Activated CD4-positive, alpha-beta memory T cell treated with anti-CD3 and anti-CD28 coated beads, Interleukin-2, amount 10 ng/mL, durations not matched to agents 7 days and 5 days (primary cell): ENCODE results near the gene CNTNAP4. TPM values are rescaled to one million over a fixed set of nuclear protein-coding genes. Genes with fewer than 3 reads are reported as not detected.

Experiments used
- CTCF ChIA-PET: fragments of 350-600 bp; sonication (Branson Sonifier 250); formaldehyde crosslinking; loops from one replicate; lab custom pipeline; 2021; ENCODE audit warnings: antibody characterized with exemption, inconsistent platforms; lab: Charles Lee
- POLR2A ChIA-PET: fragments of 350-600 bp; sonication (Branson Sonifier 250); formaldehyde crosslinking; loops from one replicate; lab custom pipeline; 2021; ENCODE audit warnings: antibody characterized with exemption; lab: Charles Lee
- DNase-seq: peaks from one replicate; pipeline ENCODE4 v3.0.0-alpha.2; 2020
- H3K27ac Mint-ChIP-seq: one replicate; pipeline ENCODE4 v1.8.0; 2021; ENCODE audit warnings: mild to moderate bottlenecking, mixed read lengths
- H3K27me3 Mint-ChIP-seq: one replicate; pipeline ENCODE4 v1.8.0; 2021; ENCODE audit warnings: mixed read lengths
- H3K36me3 Mint-ChIP-seq: one replicate; pipeline ENCODE4 v1.8.0; 2021; ENCODE audit warnings: low read depth, mixed read lengths
- H3K4me1 Mint-ChIP-seq: one replicate; pipeline ENCODE4 v1.8.0; 2021; ENCODE audit warnings: mixed read lengths
- H3K4me3 Mint-ChIP-seq: one replicate; pipeline ENCODE4 v1.8.0; 2021; ENCODE audit warnings: mild to moderate bottlenecking, mixed read lengths
- H3K9me3 Mint-ChIP-seq: one replicate; pipeline ENCODE4 v1.8.0; 2021; ENCODE audit warnings: mixed read lengths
- total RNA-seq, 2 experiments: library from RNA; stranded (reverse); gene quantifications; one replicate each; pipeline ENCODE4 v1.2.3, GENCODE V29; 2021

CNTNAP4 gene
- total RNA-seq, 2 experiments from 2014 or later, result not detected

DNA sequence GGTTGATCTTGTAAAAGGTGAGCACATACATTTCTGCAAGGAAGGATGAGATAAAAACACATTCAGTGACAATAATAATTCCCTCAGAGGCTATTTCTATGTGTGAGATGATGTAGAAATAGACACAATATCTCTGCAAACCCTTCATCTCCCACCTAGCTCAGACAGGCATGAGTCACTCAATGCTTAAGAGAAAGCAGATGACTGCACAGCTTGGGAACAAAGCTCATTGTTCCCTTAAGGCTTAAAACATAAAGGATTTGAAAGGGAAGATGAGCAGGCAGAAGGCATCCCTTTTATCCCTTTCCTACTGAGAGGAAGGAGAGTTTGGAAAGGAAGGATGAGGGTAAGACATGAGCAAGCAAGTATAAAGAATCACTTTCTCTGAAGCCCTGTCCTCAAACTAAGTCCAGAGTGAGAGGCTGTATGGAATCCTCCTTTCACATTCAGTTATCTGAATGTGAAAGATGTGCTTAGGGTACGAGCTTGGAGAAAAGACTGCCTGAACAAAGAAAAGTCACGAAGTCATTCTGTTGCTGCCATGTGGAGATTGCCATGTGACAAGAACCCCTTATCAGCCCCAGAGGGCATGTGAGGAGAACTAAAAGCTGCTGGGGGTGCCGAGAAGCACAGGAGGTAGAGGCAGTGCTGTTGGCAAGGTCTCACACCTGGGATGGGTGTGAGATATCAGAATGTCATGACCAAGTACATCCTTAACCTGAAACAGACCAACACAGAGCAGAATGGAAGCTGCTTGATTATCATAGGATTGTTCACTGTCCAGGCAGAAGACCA, 58.2 kb downstream of the CNTNAP4 start:
- Mint-ChIP-seq H3K27ac (no peak overlapping the region), H3K9me3 (peaks cover 21% of the 10 kb centered on the region), H3K4me1 (no peaks in the 10 kb centered on the region), H3K36me3 (no peaks in the 10 kb centered on the region), H3K27me3 (no peaks in the 10 kb centered on the region), H3K4me3 (no peak overlapping the region)
- ChIA-PET CTCF (no interaction called here), POLR2A (no interaction called here)
- no peak for DNase-seq

DNA sequence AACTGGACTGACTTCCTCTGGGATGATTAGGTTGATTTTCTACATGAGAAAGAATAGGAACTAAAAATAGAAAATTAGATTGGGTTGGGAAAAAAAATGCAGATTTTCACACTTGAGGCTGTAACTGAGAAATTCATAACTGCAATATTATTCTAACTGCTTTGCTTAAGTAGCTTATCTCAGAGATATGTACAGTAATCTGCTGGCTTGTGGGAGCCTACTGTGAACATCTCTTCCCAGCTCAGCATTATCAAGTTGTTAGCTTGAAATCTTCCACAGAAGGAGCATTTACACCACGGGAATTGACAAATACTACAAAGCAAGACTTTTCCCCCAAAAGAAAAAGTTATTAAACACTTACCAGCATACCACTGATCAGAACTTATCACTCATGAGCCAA, 58.9 kb downstream of the CNTNAP4 start:
- ChIA-PET CTCF (no interaction called here), POLR2A (no interaction called here)
- DNase-seq, result no peak
- H3K27me3 Mint-ChIP-seq, result no peaks in the 10 kb centered on the region
- H3K4me3 Mint-ChIP-seq, result no peak overlapping the region
- H3K4me1 Mint-ChIP-seq, result no peaks in the 10 kb centered on the region
- no peaks in the 10 kb centered on the region for H3K36me3 Mint-ChIP-seq
- peaks cover 23% of the 10 kb centered on the region for H3K9me3 Mint-ChIP-seq
- no peak overlapping the region for H3K27ac Mint-ChIP-seq

- ChIA-PET POLR2A (no interaction called here), CTCF (no interaction called here)
- H3K4me3 Mint-ChIP-seq, result no peak overlapping the region
- H3K27me3 Mint-ChIP-seq, result no peaks in the 10 kb centered on the region
- no peaks in the 10 kb centered on the region for H3K4me1 Mint-ChIP-seq
- DNase-seq, result no peak
- H3K9me3 Mint-ChIP-seq, result peaks cover 24% of the 10 kb centered on the region
- H3K27ac Mint-ChIP-seq, result no peak overlapping the region
- H3K36me3 Mint-ChIP-seq, result no peaks in the 10 kb centered on the region
Observed at GRCh38 chr16:76338472-76338871, 61.3 kb downstream of the CNTNAP4 start.

DNA sequence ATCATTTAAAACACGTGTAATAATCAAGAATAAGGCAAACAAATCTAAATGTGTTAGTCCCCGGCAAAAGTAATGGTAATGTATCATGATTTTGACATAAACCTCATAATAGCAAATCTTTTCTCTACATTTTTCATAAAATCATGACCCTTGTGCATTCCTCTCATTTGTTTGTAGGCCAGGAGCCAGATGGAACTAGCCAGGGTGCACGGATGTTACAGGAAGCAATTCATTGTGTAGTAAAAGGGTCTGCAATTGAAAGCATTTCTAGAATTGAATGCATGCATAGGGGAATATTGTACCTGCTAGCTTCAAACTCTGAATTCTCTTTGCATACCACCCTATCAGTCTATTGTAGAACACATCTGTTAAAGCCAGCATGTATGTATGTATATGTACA, 66.6 kb downstream of the CNTNAP4 start:
- no peak overlapping the region for H3K27ac Mint-ChIP-seq
- ChIA-PET CTCF (no interaction called here), POLR2A (no interaction called here)
- no peaks in the 10 kb centered on the region for H3K27me3 Mint-ChIP-seq
- DNase-seq, result no peak
- H3K4me1 Mint-ChIP-seq, result no peaks in the 10 kb centered on the region
- H3K4me3 Mint-ChIP-seq, result no peak overlapping the region
- peaks cover 12% of the 10 kb centered on the region for H3K9me3 Mint-ChIP-seq
- no peaks in the 10 kb centered on the region for H3K36me3 Mint-ChIP-seq

GRCh38 chr16:76345163-76345661, 68.0 kb downstream of the CNTNAP4 start:
- ChIA-PET CTCF (no interaction called here), POLR2A (no interaction called here)
- Mint-ChIP-seq H3K4me1 (no peaks in the 10 kb centered on the region), H3K9me3 (peaks cover 10% of the 10 kb centered on the region), H3K27me3 (no peaks in the 10 kb centered on the region), H3K4me3 (no peak overlapping the region), H3K36me3 (no peaks in the 10 kb centered on the region), H3K27ac (no peak overlapping the region)
- DNase-seq, result no peak

DNA sequence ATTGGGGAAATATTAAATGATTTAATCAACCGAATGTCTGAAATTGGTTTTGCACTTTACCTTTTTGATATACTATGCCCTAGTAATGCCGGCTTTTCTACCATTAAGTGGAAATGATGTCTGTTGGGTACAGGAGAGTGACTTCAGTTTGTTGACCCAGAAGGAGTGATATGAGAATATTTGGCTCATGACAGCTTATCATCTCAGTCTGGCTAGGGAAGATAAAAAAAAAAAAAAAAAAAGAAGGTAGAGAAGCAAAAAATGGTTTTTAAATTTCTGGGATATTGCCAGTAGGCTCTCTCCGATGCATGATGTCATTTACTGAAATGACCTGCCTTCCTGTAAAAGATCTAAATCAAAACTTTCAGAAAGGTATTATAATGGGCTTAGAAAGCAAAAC, 69.0 kb downstream of the CNTNAP4 start:
- Mint-ChIP-seq H3K4me1 (no peaks in the 10 kb centered on the region), H3K36me3 (no peaks in the 10 kb centered on the region), H3K27me3 (no peaks in the 10 kb centered on the region), H3K27ac (no peak overlapping the region), H3K9me3 (peaks cover 7% of the 10 kb centered on the region), H3K4me3 (no peak overlapping the region)
- ChIA-PET POLR2A (no interaction called here), CTCF (no interaction called here)
- no peak for DNase-seq

DNA sequence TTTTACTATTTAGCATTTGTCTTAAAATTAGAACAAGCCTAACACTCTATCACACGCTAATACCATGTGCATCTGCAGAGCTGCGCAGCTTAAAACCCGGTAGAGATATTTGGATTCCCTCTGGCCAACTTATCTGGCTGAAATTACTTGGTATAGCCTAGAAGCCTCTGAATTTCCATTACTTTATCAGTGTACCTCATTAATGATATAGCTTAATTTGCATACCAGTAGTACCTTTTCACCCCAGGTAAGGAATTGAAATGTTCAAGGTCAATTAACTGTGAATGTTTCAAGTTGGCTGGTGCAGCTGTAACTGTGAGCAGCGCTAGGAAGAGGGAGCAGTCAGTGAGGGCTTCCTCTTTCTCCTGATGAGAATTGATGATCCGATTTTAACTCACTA, 74.2 kb downstream of the CNTNAP4 start:
- Mint-ChIP-seq H3K27me3 (no peaks in the 10 kb centered on the region), H3K36me3 (no peaks in the 10 kb centered on the region), H3K27ac (no peak overlapping the region), H3K9me3 (peaks cover 3% of the 10 kb centered on the region), H3K4me1 (no peaks in the 10 kb centered on the region), H3K4me3 (no peak overlapping the region)
- POLR2A ChIA-PET, result no interaction called here
- CTCF ChIA-PET, result no interaction called here
- no peak for DNase-seq

DNA sequence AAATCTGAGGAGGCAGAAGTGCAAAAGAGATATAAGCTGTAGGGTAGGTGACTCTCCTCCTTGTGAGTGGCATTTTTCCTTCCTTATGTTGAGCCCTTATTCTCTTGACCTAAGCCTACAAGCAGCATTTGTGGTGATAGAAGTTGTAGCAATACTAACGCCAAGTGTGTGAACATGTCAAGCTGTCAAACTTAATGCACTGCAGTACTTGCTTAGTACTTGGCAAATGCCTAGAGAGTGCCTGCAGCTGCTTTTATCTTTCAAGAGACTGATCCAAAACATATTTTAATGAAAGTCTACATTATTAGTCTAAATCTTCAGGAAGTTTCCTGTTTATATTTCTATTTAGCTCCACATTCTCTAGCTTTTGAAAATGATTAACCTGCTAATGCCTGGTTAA, 83.2 kb downstream of the CNTNAP4 start:
- Mint-ChIP-seq H3K4me3 (no peak overlapping the region), H3K36me3 (no peaks in the 10 kb centered on the region), H3K27ac (no peak overlapping the region), H3K4me1 (no peaks in the 10 kb centered on the region), H3K9me3 (peaks cover 7% of the 10 kb centered on the region), H3K27me3 (no peaks in the 10 kb centered on the region)
- DNase-seq, result no peak
- POLR2A ChIA-PET, result no interaction called here
- CTCF ChIA-PET, result interaction anchor here (0.7 kb wide), 1 partner anchor 86 kb away, joined by 3 read pairs; no protein-coding TSS in a partner anchor

- ChIA-PET POLR2A (no interaction called here), CTCF (no interaction called here)
- Mint-ChIP-seq H3K36me3 (no peaks in the 10 kb centered on the region), H3K27ac (no peak overlapping the region), H3K4me3 (no peak overlapping the region), H3K4me1 (no peaks in the 10 kb centered on the region), H3K27me3 (no peaks in the 10 kb centered on the region), H3K9me3 (peaks cover 10% of the 10 kb centered on the region)
- DNase-seq, result no peak
Observed at GRCh38 chr16:76370344-76370743, 93.1 kb downstream of the CNTNAP4 start.

DNA sequence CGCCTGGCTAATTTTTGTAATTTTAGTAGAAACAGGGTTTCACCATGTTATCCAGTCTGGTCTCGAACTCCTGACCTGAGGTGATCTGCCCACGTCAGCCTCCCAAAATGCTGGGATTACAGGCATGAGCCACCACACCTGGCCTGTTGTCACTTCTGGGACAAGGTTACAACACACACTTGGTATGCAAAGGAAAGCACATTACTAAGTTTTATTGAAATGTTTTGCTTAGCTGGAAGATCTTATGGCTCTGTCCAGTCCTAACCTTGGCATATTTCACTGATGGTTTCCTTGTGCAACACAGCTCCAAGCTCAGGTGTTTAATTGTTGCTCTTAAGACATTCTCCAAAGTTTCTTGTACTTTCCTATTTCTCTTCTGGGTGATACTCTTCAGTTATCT, 94.2 kb downstream of the CNTNAP4 start:
- Mint-ChIP-seq H3K4me3 (no peak overlapping the region), H3K27ac (no peak overlapping the region), H3K9me3 (peaks cover 13% of the 10 kb centered on the region), H3K36me3 (no peaks in the 10 kb centered on the region), H3K27me3 (no peaks in the 10 kb centered on the region), H3K4me1 (no peaks in the 10 kb centered on the region)
- ChIA-PET POLR2A (no interaction called here), CTCF (no interaction called here)
- no peak for DNase-seq

GRCh38 chr16:76373998-76374397, 96.8 kb downstream of the CNTNAP4 start:
- Mint-ChIP-seq H3K36me3 (no peaks in the 10 kb centered on the region), H3K27me3 (no peaks in the 10 kb centered on the region), H3K9me3 (peaks cover 13% of the 10 kb centered on the region), H3K27ac (no peak overlapping the region), H3K4me3 (no peak overlapping the region), H3K4me1 (no peaks in the 10 kb centered on the region)
- ChIA-PET POLR2A (no interaction called here), CTCF (no interaction called here)
- DNase-seq, result no peak

DNA sequence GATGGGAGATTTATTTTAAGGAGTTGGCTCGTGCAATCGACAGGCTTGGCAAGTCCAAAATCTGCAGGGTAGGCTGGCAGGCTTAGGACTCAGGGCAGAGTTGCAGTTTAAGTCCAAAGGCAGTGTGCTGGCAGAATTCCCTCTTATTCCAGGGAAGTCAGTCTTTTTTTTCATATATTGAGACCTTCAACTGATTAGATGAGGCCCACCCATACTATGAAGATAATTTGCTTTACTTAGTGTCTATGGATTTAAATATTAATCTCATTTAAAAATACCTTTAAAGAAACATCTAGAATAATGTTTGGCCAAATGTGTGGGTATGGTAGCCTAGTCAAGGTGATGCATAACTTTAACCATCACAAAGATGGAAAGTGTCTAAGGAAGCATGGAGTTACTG, 99.8 kb downstream of the CNTNAP4 start:
- H3K9me3 Mint-ChIP-seq, result peaks cover 8% of the 10 kb centered on the region
- ChIA-PET CTCF (no interaction called here), POLR2A (no interaction called here)
- no peak overlapping the region for H3K4me3 Mint-ChIP-seq
- no peak overlapping the region for H3K27ac Mint-ChIP-seq
- H3K36me3 Mint-ChIP-seq, result no peaks in the 10 kb centered on the region
- H3K27me3 Mint-ChIP-seq, result no peaks in the 10 kb centered on the region
- no peak for DNase-seq
- H3K4me1 Mint-ChIP-seq, result no peaks in the 10 kb centered on the region

DNA sequence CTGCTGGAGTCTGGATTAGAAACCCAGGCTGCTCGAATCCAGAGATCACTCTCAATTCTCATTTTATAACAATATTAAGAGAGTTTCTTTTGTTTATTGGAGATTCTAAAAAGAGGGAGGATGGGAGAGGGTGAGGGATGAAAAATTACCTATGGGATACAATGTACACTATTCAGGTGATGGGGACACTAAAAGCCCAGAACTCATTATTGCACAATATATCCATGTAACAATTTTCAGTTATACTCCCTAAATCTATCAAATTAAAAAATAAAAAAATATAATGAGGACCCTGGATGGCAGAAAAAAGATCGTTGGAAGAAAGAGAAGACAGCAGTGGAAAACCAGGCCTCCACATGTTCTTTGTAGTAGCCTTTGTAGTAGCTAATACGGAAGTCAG, 100.8 kb downstream of the CNTNAP4 start:
- Mint-ChIP-seq H3K36me3 (no peaks in the 10 kb centered on the region), H3K4me3 (no peak overlapping the region), H3K27me3 (no peaks in the 10 kb centered on the region), H3K4me1 (no peaks in the 10 kb centered on the region), H3K9me3 (peaks cover 8% of the 10 kb centered on the region), H3K27ac (no peak overlapping the region)
- no peak for DNase-seq
- ChIA-PET POLR2A (no interaction called here), CTCF (no interaction called here)

GRCh38 chr16:76381096-76381495, 103.9 kb downstream of the CNTNAP4 start:
- Mint-ChIP-seq H3K9me3 (peaks cover 4% of the 10 kb centered on the region), H3K4me1 (no peaks in the 10 kb centered on the region), H3K27ac (no peak overlapping the region), H3K4me3 (no peak overlapping the region), H3K36me3 (no peaks in the 10 kb centered on the region), H3K27me3 (no peaks in the 10 kb centered on the region)
- no peak for DNase-seq
- ChIA-PET CTCF (no interaction called here), POLR2A (no interaction called here)
